Hepatic stellate cell (primary cell): ENCODE data around the gene ZNF200.
"Not testable (repeated sequence)": the region's sequence is repeated elsewhere in the genome, so short reads cannot be mapped to it uniquely, and the experiment has no call there.

ENCODE experiments used
- DNase-seq: peaks from one replicate; pipeline ENCODE4 v3.0.0; 2011; ENCODE audit warnings: low spot score

ZNF200 gene, protein sequence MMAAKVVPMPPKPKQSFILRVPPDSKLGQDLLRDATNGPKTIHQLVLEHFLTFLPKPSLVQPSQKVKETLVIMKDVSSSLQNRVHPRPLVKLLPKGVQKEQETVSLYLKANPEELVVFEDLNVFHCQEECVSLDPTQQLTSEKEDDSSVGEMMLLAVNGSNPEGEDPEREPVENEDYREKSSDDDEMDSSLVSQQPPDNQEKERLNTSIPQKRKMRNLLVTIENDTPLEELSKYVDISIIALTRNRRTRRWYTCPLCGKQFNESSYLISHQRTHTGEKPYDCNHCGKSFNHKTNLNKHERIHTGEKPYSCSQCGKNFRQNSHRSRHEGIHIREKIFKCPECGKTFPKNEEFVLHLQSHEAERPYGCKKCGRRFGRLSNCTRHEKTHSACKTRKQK

DNA sequence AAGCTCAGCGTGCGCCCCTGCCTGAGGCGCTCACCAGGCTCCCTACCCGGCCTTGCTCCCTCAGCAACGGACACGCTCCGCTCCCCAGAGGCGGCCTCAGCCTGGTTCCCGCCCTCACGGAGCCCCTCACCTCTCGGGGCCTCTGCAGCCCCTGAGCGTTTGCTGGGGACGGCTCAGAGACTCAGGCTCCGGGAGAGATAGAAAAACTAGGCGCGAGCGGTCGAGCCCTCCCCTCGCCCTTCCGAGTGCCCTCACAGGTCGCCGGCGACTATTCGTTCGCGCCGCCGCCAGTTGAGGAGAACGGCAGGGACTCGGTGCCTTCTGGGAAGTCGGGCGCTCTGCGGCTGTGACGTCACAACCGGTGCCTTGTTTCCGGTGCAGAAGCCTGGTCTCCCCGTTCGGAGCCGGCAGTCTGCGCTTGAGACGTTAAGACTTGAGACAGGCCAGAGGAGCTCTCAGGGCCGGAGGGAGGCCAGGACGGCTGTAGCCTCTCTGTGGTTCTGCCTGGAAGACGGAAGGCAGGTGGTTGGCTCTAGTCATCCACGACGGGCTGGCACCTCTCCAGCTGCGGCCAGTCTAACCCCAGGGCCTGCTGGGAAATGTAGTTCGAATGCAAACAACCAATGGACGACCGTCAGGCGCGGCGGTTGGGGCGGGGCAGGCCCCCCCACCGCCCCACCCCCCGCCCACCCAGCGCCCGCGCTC is at the start of gene ZNF200:
Gene ZNF200, minus strand, starts transcription at position 302 of the 705 bp plus-strand sequence. CDS start 1,403 bp downstream, outside the sequence.
- peak; percentile 96 for DNase-seq

DNA sequence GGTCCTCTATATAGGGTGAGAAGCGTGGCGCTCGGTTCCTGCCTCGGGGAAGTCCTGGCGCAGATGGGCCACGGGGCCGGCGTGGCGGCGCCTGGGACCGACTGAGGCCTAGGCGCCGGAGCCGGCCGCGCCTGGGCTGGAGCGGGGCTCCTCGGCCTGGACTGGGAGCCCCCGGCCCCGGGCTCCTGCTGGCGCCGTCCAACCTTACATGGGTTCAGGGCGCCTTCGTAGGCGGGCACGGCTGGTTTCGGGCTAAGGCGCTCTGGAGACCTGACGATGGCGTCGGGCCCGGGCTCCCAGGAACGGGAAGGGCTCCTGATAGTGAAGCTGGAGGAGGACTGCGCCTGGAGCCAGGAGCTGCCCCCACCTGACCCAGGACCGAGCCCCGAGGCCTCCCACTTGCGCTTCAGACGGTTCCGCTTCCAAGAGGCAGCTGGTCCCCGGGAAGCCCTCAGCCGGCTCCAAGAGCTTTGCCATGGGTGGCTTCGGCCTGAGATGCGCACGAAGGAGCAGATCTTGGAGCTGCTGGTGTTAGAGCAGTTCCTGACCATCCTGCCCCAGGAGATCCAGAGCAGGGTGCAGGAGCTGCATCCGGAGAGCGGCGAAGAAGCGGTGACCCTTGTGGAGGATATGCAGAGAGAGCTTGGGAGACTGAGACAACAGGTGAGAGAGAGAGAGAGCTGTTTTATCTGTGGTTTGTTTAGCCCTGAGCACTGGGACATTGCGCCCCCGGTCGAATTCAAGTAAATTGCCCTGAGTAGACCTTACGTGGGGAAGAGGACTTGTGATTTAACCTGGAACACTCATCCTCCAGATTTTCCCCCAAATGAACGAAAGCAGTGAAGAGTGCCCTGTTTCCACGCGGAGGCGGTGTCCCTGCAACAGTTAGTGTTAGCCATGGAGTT is 48.8 kb upstream of the ZNF200 start:
- DNase-seq, result no peak

DNA sequence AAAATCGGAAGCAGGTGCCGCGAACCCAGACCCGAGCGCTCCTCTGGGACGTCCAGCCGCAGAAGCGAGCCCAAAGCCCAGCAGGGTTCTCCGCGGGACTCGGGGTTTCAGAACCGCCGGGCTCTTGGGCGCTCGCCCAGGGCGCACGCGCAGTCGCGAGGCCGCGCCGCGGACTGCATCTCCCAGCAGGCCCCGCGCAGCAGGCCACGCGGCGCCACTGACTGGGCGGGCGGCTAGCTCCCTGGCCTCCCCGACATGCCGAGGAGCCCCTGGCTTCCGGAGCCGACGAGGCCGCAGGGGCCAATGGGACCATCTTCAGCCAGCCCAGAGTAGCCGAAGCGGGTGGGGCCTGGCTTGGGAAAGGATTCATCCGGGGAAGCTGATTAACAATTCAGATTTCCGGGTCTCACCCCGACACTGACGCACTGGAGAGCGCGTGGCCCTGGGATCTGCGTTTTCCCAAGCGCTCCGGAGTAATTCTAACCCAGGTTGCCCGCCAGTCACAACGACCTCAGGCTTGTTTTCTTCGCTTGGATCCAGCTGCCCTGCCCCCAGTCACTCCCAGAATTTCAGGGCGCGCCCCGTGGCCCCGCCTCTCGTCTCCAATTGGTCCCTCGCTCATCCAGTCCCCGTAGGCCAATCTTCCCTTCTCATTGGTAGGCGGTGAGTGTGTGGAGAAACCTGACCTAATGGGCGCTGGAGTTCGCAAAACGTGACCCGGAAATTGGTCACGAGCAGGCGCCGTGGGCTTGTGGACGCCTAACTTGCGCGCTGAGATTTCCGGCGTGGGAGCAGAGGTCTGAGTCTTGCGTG is 48.0 kb upstream of the ZNF200 start, which contains the start of gene ZNF263:
Gene ZNF263, plus strand, starts transcription at position 762 of the 813 bp plus-strand sequence. CDS start 328 bp downstream, outside the sequence.
- peak; percentile 99 for DNase-seq

DNA sequence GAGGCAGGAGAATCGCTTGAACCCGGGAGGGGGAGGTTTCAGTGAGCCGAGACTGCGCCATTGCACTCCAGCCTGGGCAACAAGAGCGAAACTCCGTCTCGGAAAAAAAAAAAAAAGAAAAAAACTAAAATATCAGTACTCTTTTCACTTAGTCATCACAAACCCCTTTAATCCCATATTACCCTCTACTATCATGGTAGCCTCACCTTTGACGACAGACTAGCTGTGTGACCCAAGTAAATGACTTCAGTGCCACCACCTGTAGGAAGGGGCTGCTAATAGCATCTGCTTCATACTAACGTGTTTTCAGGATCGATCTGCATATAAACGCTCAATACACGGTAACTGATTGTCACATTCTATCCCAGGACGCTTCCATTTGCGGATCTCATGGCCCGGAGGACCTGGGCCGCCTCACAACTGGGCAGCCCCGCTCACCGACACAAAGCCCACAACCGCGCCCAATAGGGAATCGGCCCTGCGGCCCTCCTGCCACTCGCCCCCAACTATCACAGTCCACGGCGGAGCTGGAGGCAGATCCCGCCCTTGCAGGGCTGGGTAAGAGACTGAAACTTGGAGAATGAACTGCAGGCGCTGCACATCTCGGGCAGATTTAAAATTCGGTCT is 47.3 kb upstream of the ZNF200 start:
- DNase-seq, result peak; percentile 79

DNA sequence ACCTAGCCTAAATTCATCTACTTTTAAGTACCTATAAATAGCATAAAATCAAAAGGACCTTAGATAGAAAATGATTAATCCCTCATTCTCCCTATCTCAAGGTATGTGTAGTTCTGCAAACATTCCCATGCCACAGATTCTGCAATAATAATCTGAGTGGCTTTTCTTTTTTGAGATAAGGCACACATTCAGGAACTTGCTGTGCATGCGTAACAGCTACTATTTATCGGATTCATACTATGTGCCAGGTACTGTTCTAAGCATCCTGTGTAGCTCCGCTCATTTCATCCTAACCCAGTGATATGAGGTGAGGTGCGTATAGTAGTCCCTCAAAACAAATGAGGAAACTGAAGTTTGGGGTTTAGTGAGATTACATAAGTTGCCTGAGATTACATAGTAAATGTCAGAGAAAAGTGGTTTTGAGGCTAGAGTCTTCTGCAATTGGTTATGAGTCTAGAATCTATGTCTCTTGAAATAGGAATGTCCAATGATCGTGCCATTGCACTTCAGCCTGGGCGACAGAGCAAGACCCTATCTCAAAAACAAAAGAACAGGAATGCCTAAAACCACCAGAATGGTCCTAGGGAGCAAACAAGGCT is 46.4 kb upstream of the ZNF200 start:
- no peak for DNase-seq

DNA sequence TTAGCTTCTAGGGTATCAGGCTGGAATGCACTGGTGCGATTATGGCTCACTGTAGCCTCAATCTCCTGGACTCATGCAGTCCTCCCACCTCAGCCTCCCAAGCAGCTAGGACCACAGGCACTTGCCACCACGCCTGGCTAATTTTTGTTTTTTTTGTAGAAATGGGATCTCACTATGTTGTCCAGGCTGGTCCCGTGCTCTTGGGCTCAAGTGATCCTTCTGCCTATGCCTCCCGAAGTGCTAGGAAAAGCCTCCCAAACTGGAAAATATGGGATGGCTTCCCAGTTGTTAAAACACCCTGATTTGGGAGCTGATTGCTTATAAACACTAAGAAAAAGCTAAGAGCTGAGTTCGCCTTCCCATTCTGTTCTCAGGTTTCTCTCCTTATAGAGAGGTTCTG is 41.7 kb upstream of the ZNF200 start:
- DNase-seq, result no peak

DNA sequence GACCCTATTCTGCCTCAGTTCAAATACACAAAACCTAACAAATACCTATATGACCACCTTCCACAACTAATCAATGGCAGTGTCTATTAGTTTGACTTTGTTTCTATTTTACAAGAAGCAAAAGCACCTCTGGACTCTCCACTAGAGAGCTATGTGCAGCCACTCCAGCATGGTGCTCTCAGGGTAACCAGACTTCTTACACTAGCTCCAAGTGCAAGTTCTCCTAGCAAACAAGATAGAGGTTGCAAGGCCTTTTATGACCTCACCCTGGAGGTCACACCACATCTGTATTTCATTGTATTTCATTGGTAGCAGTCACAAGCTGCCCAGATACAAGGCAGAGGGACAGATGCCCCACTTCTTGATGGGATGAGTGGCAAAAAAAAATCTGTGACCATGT is 40.0 kb upstream of the ZNF200 start:
- DNase-seq, result no peak

DNA sequence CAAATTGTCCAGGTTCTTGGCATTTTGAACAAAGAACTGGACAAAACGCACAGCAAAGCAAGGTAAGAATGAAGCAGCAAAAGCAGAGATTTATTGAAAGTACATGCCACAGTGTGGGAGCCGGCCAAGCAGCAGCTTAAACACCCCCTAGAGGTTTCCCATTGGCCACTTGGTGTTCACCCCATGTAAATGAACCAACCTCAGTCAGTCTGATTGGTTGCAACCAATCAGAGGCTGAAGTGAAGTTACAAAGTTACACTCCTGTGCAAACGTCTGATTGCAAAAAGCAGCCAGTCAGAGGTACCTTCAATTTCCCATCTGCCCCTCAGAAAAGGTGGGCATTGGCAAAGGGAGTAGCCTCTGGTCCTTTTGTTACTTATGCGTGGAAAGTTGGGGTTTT is 39.5 kb upstream of the ZNF200 start:
- no peak for DNase-seq

DNA sequence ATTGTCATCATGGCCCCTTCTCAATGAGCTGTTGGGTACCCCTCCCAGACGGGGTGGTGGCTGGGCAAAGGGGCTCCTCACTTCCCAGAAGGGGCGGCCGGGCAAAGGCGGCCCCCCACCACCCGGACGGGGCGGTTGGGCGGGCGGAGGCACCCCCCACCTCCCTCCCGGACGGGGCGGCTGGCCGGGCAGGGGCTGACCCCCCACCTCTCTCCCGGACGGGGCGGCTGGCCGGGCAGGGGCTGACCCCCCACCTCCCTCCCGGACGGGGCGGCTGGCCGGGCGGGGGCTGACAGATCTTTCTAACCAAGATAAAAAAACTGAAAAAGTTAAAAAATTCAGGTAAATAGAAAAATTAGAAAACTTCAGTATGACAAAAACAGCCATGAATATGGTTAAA is 36.3 kb upstream of the ZNF200 start:
- not testable (repeated sequence) for DNase-seq

DNA sequence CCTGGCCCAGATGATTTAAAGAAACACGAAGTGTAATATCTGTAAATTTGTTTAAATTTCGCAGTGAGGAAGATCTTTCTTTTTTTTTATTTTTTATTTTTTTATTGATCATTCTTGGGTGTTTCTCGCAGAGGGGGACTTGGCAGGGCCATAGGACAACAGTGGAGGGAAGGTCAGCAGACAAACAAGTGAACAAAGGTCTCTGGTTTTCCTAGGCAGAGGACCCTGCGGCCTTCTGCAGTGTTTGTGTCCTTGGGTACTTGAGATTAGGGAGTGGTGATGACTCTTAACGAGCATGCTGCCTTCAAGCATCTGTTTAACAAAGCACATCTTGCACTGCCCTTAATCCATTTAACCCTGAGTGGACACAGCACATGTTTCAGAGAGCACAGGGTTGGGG is 35.8 kb upstream of the ZNF200 start:
- DNase-seq, result not testable (repeated sequence)

DNA sequence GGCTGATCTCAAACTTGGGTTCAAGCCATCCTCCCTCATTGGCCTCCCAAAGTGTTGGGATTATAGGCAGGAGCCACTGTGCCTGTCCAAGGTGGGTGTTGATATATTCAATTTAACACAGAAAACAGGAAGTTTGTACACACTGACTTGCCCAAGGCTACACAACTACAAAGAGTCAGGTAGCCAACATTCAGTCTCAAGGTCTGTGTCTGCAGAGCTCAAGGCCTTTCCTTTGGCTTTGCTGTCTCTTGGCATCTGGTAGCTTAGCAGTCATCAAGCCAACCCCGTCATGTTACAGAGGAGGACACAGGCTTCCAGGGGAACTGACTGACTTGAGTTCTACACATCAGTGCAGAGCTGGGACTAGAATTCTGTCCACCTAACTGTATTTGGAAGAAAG is 33.3 kb upstream of the ZNF200 start:
- DNase-seq, result no peak

DNA sequence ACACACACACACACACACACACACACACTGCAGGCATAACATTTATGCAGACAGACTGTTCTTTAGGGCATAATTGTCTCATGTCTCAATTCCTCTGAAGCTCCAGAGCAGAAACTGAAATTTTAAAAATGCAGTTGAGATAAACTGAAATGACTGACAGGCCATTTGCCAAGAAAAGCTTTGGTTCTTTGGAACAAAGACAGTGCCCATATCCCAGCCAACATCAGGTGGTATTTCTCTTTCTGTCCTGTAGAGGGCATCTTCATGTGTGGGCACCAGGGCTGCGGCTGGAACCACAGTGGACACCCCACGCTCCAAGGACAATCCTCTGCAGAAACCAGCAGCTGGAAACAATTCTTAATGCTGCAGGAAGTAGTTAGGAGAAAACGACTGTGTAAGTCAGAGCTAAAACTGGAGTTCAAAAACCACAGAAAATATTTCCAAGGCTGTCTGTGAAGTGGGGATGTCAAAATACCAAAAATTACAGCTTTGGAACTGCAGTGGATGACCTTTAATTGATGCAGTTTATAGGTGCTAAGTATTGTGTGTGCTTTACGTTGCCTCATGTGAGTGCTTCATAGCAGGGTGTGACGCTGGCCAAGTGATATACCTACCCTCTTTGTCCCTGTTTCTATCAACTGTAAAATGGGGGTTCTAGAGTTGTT is 32.0 kb upstream of the ZNF200 start:
- peak; percentile 43 for DNase-seq

DNA sequence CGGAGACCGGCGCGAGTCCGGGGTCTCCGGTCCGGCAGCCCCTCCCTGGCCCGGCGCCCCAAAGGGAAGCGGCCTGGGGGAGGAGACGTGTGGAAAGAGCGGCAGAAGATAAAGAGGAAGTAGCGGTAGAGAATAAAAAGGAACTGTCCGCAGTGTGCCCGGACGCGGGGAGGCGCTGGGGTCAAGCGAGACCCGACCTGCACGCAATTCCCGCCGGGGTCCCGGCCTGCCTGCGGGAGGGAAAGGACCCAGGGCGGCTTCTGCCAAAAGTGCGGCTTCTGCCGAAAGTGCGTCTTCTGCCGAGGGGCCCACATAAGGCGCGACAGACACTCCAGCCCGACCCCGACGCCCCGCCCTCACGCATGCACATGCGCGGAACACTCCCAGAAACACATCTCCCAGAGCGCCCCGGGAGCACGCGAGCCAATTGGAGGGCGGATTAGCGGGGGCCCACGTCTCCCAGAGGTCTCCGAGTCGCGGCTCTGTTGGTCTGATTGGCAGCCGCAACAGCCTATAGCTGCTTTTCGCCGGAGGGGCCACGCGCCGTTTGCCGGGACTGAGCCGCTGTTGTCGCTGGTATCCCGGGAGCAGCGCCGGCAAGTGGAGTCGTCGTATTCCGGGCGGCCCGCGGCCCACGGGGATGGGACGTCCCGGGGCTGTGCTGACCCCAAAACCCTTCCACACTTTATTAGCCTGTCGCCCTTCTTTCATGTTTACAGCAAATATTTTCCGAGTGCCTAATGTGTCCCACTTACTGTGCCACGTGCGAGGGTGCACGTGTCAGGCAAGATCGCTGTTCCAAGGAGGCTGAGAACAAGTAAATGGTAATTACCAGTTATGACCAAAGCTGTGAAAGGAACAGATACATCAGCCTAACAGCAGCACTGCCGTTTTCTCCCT is 29.4 kb upstream of the ZNF200 start:
- peak; percentile 99 for DNase-seq

DNA sequence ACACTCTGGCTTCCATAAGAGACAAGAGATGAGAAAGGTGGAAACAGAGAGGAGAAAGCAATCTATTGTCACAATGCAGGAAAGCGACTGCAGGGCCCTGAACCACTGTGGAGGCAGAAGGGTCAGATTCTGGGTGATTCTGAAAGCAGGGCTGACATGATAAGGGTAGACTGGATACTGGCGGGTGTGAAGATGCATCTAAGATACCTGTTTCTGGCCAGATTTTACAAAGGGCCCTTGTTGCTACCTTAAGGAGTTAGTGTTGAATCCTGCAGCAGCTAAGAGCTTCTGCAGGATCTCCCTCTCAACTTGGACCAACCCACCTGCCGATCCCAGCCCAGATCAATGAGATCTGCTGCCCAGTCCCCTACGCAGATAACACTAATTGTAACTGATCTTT is 27.6 kb upstream of the ZNF200 start:
- DNase-seq, result no peak

DNA sequence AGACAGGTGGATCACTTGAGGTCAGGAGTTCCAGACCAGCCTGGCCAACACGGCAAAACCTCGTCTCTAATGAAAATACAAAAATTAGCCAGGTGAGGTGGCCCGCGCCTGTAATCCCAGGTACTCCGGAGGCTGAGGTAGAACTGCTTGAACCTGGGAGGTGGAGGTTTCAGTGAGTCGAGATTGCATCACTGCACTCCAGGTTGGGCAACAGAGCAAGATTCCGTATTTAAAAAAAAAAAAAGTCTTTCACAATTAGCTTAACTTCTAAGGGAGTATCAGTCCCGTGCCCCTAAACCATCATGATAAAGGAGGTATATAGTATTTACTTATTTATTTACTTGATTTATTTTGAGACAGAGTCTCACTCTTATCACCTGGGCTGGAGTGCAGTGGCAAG is 24.9 kb upstream of the ZNF200 start:
- no peak for DNase-seq

DNA sequence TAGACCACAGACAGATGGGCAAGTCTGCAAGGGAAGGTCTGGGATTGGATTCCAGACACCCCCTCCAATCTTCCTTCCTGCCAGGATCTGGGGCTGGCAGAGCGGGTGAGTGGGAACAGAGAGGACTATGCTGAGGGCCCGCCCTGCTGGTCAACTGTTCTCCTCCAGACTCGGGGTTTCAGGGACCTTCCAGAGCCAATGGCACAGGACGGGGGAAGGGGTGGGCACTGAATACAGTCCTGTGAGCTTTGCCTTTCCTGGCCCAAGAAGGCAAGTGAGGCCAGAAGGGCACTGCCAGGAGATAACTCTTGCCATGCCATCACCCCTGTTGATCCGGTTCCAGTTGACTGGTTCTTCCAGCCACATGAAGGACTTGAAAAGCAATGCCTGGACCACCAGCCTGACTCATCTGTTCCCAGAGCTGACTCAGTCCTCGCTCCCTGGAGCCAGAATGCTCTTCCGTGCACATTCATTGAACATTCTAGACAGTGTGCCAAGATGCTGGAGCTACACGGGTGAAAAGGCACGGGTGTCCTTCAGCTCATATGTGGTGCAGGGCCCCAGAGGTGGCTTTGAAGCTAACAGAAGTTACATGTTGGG is 22.0 kb upstream of the ZNF200 start:
- no peak for DNase-seq

DNA sequence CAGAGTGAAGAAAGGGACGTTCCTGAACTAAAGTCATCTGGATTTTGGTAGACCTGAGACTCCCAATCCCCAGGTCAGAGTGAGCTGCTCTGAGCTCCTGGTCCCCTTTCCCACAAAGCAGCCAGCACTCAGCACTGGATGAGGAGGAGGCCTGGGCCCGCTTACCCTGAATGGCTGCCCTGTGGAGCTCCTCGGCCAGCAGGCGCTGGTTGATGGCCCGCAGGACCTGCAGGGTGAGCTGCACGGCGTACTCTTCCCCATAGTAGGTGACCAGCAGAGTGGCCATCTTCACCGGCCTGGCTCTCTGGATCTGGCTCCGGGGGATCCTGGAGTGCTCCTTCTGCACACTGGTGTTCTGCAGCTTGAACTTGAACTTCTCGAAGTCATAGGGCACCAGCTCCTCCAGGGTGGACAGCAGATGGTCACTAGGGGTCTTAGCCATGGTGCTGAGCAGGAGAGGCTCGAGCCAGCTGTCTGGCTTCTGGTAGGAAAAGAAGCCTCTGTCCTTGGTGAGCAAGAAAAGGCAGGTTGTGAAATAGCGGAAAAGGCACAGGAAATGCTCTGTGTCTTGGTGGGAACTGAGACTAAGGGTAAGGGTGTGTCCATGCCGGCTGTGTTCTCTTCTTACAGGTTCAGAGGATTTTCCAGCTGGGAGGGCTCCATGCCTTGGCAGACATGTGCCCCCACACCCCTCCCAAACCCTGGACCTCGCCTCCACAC is 21.3 kb upstream of the ZNF200 start, which contains the start of gene MEFV:
Gene MEFV, minus strand, starts transcription at position 488 of the 720 bp plus-strand sequence. Its CDS starts 46 bp downstream, at position 442.
- no peak for DNase-seq

DNA sequence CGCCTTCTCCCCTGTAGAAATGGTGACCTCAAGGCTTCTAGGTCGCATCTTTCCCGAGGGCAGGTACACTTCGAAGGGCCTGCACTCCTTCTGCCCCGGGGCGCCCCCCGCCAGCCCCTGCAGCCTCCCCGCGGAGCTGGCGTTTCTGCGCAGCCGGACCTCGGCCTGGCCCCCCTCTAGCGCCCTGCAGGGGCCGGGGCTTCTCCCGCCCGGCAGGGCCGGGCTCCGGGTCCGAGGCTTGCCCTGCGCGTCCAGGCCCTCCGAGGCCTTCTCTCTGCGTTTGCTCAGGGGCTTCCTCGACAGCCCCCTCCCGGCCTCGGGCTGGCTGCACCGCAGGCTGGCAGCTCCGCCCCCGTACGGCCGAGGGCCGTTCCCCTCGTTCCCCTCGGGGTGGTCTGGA is 19.4 kb upstream of the ZNF200 start:
- no peak for DNase-seq
